ENCODE data around the gene ARHGAP12.
"Not testable (repeated sequence)": the region's sequence is repeated elsewhere in the genome, so short reads cannot be mapped to it uniquely, and the experiment has no call there.

Gene ARHGAP12

DNA sequence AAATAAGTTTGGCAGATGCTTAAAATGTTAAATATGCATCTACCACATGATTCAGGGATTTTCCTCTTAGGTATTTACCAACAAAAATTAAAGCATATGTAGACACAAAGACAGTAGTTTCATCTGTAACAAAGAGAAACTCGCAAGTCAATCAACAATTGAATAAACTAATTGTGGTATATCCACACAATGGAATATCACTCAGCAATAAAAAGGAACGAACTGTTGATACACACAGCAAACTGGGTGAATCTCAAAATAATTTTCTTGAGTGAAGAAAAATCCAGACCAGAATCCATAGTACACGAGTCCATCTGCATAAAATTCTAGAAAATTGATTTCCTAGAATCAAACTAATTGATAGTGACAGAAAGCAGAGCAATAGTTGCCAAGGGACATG, 5.2 kb downstream of the ARHGAP12 start:
- DNase-seq = no peak

DNA sequence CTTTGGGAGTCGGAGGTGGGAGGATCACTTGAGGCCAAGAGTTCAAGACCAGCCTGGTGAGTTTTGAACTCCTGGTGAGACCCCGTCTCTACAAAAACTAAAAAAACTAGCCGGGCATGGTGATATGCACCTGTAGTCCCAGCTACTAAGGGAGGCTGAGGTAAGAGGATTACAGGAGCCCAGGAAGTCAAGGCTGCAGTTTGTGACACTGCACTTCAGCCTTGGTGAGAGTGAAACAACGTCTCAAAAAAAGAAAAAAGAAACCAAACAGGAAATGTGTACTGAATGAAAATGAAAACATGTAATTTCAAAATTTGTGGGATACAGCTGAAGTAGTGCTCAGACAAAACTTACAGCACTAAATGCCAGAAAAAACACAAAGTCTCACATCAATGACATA, 7.6 kb downstream of the ARHGAP12 start:
- no peak for DNase-seq

DNA sequence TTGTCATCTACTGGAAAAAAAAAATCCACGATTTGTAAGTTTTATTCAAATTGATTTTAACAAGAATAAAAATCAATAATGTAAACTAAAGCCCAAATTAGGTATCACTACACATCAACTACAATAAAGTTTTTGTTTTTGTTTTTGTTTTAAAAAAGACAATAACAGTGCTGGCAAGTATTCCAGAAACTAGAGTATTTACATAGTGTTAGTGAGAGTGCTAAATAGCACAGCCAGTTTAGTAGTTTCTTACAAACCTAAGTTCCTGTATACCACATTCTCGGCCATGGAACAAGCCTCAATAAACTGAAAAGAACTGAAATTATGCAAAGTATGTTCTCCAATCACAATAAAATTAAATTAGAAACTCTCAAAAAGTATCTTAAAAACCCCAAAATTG, 8.1 kb downstream of the ARHGAP12 start:
- DNase-seq = no peak

DNA sequence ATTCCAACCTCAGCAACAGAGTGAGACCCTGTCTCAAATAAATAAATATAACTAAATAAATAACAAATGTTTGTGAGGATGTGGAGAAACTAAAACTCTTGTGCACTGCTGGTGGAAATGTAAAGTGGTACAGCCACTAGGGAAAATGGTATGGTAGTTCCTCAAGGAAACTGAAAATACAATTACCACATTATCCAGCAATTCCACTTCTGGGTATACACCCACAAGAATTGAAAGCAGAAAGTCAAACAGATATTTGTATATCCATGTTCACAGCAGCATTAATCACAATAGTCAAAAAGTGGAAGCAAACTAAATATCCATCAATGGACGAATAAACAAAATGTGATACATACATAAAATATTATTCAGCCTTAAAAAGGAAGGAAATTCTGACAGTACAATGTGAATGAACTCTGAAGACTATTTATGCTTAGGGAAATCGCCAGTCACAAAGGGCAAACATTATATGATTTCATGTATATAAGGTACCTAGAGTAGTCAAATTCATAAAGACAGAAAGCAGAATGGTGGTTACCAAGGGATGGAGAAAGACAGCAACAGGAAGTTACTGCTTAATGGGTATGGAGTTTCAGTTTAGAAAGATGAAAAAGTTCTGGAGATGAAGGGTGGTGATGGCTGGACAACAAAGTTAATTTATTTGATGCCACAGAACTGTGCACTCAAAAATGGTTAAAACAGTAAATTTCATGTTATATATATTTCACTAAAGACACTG, 9.8 kb downstream of the ARHGAP12 start:
- DNase-seq = no peak

DNA sequence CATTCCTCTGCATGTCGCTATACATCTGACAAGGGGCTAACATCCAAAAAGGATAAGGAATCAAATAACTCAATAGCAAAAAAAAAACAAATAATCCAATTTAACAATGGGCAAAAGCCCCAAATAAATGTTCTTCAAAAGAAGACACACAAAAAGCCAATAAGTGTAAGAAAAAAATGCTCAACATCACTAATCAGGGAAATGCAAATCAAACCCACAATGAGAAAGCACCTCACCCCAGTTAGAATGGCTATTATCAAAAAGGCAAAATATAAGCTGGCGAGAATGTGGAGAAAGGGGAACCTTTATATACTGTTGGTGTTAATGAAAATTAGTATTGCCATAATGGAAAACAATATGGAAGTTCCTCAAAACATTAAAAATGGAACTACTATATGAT, 14.3 kb downstream of the ARHGAP12 start:
- no peak for DNase-seq

DNA sequence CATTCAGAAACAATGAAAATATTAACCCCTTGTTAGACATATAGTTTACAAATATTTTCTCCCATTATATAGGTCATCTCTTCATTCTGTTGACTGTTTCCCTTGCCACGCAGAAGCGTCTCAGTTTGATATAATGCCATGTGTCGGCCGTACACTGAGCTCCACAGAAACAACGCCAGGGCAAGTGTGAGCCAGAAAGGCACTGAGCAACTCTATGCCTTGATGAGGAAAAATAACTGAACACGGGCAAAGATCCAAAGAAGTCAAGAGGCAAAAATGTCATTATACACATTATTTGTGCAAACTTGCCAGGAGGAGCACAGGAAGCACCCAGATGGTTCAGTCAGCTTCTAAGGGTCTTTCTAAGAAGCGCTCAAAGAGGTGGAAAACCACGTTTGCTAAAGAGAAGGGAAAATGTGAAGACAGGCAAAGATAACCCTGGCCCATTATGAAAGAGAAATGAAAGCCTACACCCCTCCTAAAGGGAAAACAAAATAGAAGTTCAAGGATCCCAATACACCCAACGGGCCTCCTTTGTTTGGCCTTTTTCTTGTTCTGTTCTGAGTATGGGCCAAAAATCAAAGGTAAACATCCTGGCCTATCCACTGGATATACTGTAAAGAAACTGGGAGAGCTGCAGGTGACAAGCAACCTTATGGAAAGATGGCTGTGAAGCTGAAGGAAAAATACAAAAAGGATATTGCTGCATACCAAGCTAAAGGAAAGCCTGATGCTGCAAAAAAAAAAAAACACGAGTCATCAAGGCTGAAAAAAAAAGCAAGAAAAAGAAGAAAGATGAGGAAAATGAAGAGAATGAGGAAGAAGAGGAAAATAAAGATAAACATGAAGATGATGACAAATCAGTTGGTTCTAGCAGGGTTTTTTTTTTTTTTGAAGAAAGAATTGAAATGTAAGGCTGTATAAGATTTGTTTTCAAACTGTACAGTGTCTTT, 15.5 kb downstream of the ARHGAP12 start:
- no peak for DNase-seq

DNA sequence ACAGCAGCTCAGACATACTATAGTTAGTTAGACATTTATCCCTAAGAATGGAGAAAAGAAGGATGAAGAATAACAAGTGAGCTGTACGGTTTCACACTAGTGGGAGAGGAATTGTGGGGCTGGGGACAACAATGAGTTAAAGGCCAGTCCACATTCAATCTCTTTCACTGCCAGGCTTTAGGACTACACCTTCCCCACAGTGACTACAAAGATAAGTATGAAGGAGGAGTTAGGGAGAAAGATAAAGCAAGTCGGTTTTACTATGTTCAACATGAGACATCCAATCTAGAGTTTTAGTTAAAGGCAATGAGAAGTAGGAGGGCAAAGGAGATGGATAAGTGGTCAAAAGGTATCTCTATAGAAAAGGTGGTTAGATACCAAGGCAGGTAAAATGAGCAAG, 16.3 kb downstream of the ARHGAP12 start:
- no peak for DNase-seq

DNA sequence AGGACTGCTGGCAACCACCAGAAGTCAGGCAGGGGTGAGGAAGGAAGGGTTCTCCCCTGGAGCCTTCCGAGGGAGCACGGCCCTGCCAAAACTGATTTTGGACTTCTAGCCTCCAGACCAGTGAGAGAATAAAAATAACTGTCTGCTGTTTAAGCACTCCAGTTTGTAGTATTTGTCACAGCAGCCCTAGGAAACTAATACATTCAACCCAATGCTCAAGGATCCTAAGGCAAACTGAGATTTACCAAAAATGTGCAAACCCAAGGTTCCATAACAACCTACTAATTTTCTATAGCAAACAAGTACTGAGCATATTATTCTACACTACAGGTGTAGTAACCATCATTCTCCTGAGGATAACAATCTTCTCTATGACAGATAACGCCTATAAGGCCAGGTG, 18.6 kb downstream of the ARHGAP12 start:
- DNase-seq = no peak

DNA sequence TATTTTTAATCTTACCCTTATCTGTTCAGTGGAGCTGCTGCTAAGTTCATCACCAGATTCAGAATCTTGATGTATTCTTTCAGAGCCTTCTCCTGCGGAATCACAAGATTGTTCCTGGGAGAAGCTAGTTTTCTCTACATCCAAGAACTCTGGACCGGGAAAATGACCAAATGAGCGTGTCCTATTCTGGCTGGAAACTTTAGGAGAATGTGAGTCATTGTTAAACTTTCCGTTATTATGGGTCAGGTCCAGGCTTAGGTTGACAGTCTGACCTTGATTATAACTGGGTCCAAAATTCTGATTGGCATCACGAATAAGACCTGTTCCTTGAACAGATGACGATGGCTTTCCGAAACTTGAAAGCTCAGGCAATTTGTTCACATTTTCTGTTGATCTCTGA, 20.5 kb downstream of the ARHGAP12 start:
- DNase-seq = no peak

DNA sequence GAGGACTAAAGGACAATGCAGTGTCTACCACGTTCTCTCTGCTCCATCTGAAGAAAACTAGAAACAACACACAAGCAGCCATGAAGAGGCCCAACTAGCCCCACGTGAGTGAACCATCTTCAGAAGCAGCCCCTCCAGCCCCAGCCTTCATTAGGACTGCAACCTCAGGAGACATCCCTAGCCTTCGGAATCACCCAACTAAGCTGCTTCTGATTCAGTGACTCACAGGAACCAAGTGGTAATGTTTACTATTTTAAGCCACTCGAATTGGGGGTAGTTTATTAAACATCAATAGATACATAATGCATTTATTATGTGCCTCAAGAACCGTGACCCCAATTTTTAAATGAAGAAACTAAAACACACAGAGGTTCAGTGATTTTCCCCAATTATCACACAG, 22.6 kb downstream of the ARHGAP12 start:
- DNase-seq = no peak

DNA sequence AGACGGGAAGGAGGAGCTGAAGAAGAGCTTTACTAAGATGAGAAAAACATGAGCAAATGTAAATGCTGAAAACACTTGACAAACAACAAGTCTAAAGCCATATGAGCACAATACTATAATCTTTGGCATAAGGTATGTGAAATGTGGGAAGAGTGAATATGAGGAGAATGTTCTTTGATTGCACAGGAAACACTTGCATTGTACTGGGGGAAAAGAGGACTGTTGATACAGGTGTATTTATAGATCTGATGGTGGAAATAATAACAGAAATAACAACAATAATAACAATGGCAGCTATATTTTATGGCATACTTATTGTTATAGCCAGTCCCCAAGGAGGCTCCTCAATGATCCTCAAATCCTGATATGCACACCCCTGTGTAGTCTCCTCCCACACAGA, 23.0 kb downstream of the ARHGAP12 start:
- DNase-seq = no peak

DNA sequence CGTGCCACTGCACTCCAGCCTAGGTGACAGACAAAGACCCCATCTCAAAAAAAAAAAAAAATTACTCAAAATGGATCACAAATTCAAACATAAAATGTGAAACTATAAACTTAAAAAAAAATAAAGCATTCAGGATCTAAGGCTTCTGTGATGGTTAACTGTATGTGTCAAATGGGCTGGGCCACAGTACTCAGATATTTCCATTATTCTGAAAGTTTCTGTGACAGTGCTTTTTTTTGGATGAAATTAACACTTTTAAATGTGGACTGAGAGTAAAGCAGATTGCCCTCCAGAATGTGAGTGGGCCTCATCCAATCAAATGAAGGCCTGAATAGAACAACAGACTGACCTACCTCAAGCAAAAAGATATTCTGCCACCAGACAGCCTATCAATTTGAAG, 26.0 kb downstream of the ARHGAP12 start:
- no peak for DNase-seq

DNA sequence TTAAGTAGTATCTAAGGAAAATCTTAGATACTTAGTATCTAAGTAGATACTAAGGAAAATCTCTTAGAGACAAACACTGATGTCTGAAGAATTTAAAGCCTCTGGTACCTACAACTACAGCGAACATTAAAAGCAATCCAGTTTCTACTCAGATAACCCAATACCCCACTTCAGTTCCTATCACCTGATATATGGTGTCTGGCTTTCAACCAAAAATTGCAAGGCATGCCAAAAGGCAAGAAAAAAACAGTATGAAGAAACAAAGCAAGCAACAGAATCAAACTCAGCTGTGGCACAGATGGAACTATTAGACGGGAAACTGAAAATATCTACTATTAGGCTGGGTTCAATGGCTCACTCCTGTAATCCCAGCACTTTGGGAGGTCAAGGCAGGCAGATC, 31.1 kb downstream of the ARHGAP12 start:
- DNase-seq = no peak

DNA sequence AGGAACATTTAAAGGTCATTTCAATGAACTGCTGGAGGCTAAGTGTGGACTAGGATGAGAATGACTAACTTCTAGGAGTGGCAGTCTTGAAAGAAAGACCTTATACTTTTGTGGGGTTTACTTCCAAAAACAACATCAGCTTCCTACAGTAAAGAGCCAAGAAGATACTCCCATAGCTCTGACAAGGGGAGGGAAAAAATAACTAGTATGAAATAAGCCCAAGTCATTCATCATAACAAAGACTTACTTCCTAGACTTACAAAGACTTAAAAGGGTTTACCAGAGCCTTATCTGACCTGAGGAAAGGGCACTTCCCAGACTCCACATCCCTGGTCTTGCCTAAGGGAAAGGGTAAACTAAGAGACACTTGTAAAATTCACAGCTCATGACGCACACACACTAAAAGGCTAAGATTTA, 31.7 kb downstream of the ARHGAP12 start:
- no peak for DNase-seq

DNA sequence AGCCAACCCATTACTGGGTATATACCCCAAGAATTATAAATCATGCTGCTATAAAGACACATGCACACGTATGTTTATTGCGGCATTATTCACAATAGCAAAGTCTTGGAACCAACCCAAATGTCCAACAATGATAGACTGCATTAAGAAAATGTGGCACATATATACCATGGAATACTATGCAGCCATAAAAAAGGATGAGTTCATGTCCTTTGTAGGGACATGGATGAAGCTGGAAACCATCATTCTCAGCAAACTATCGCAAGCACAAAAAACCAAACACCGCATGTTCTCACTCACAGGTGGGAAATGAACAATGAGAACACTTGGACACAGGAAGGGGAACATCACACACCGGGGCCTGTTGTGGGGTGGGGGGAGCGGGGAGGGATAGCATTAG, 32.9 kb downstream of the ARHGAP12 start:
- DNase-seq = not testable (repeated sequence)

DNA sequence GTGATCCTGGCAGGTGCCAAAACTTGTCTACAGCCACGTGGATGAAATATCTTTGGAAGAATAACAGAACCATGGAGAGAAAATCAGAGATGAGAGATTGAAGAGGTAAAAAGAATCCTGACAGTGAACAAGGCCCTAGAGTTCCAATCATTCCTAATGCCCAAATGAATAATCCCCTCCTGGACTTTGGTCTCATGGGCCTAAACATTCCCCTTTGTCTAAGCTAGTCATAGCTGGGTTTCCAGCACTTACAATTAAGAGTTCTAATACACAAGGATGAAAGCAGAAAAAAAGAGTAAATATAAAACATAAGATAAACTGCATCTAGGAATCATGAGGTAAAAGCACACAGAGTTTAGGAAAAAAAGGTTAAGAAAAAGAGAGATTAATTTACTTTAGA, 40.2 kb downstream of the ARHGAP12 start:
- DNase-seq = no peak

DNA sequence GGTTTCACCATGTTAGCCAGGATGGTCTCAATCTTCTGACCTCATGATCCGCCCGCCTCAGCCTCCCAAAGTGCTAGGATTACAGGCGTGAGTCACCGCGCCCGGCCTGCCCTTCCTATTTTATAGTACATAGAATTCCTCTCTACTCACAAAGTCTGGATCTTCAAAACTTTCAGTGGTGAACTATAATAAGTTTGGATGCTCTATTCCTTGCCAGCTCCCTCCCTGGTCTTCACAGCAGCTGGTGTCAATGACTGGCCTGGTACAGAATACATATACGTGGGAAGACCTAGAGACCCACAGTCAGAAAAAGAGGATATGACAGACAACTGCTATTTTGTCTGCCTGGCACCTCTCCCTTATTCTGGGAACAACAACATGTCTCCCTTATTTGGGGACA, 40.8 kb downstream of the ARHGAP12 start:
- no peak for DNase-seq

DNA sequence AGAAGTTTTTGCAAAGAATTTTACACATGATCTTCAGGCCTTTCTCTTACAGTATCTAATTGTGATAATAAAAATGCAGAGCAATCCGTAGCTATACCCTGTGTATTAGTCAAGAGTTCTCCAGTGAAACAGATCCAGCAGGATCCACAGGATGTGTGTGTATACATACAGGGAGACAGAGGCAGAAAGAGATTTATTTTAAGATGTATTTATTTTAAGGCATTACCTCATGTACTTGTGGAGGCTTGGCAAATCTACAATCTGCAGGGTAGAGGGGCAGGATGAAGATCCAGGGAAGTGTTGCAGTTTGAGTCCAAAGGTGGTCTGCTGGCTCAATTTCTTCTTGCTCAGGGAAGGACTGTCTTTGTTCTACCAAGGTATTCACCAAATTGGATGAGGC, 41.7 kb downstream of the ARHGAP12 start:
- DNase-seq = no peak

DNA sequence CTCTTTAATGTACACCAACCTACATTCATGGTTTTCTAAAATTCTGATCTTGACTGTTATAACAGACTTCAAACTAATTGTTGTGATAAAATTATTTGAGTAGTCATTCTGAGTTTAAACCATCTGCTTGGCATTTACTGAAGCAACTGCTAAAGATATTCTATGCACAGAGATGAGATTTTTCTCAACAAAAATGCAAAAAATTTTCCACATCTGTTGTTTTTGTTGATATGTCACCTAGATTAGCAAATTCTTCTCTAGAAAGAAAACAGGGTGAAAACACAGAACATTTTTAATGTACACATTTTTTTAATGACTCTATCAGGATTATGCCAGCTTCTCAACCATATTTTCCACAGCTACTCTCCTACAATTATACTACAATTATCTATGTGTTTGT, 42.7 kb downstream of the ARHGAP12 start:
- no peak for DNase-seq

DNA sequence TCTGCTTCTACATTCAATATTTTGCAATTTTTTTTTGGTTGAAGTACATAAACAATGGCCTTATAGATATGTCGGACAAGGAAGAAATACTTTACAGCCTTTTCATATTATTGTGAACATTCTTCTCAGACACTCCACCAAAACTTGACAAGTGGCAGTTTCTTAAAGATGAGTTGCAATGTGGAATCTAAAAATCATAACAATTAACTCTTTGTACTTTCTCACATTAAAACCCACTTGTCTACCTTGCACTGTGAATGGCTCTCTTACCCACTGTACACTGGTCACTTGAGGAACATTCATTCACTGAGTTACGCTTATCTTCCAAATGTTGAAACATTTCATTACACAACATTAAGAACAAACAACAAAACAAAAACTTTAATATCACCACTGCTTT, 44.2 kb downstream of the ARHGAP12 start:
- DNase-seq = no peak

DNA sequence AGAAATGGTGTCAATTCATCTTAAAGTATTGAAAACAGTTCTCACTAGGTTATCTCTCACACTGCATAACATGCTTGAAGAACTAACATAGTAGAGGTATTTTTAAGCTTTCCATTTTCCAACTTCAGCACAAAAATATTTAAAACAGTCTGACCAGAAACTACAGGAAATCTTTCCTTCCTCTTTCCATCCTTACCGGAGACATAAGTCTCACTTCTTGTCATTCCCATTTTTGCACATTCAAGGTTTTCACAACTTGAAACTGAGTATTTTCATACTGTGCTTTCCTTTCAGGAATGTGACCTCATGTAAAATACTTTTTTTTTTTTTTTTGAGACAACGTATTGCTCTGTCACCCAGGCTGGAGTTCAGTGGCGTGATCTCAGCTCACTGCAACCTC, 45.2 kb downstream of the ARHGAP12 start:
- DNase-seq = no peak

DNA sequence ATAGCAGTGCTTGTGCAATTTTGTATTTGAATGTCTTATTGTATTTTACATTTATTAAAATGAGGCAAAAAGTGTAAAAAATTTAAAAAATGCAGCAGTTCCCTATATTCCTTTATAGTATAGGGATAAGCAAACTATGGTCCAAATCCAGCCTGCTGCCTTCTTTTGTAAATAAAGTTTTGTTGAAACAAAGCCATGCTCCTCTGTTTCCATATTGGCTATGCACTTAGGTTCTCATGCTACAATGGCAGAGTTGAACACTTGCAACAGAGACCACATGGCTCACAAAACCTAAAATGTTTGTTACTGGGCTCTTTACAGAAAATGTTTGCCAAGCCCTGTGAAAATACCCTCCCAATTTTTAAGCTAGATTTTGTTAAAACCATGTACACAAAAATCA, 50.1 kb downstream of the ARHGAP12 start:
- no peak for DNase-seq

DNA sequence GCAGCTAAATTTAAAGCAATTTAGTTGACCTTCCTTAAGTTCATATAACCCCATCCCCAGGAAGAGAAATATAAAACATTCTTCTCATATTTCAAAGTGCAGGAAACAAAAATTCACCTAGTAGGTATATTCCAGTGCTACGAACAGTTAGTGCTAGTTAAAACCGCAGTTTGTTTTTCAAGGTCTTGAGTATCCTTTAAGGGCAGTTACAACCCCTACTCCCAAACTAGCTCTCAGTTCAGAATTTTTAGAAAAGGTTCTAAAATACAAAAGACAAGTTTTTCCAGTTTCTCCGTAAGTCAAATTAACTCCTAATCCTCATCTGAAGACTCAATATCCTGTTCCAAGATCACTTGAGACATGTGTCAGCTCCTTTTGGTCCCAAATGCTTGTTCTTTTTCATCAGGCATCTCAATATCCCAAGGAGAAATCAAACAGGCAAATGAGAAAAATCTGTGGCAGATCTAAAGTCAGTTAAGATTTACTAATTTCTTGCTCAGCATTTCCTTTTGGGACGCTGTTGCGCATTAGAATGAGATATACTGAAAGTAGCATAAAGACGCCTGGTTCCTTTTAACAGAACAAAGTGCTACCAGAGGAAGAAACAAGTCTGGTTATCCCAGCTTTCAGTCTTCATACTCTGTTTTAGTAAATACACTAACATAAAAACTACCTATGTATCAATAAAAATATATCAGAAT, 51.8 kb downstream of the ARHGAP12 start:
- no peak for DNase-seq

DNA sequence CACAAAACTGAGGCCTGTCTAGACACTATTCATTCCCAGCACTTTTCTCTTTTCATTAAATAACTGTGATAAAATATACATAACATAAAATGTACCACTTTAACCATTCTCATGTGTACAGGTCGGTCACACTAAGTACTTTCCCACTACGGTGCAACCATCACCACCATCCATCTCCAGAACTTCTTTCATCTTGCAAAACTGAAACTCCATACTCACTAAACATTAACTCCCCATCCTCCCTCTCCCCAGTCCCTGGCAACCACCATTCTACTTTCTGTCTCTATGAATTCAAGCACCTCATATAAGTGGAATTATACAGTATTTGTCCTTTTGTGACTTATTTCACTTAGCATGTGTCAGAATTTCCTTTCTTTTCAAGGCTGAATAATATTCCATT, 53.0 kb downstream of the ARHGAP12 start:
- no peak for DNase-seq

Data from NCI-H1436 treated with DMSO at 0.1 percent for 48 hours (cell line).